Measurements from ENCODE around the gene STK39.

DNA sequence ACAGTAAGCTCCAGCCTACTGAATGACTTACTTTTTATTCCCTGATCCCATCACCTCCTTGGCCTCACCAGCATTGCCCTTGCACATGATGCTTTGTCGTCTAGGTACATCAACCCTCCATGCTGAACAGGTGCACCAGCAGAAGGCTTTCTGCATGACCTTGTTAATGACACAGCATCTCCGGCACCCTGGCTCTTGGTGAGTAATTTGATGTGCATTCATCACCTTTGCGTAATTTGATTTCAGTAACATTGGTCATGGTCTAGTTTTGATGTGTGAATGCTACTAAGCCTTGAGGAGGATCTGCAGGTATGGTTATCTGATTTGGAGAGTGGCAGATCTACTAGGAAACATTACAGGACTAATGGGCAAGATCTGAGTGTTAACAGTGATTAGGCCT lies 103.6 kb downstream of the STK39 start:
- TF ChIP-seq, protein P1, sequence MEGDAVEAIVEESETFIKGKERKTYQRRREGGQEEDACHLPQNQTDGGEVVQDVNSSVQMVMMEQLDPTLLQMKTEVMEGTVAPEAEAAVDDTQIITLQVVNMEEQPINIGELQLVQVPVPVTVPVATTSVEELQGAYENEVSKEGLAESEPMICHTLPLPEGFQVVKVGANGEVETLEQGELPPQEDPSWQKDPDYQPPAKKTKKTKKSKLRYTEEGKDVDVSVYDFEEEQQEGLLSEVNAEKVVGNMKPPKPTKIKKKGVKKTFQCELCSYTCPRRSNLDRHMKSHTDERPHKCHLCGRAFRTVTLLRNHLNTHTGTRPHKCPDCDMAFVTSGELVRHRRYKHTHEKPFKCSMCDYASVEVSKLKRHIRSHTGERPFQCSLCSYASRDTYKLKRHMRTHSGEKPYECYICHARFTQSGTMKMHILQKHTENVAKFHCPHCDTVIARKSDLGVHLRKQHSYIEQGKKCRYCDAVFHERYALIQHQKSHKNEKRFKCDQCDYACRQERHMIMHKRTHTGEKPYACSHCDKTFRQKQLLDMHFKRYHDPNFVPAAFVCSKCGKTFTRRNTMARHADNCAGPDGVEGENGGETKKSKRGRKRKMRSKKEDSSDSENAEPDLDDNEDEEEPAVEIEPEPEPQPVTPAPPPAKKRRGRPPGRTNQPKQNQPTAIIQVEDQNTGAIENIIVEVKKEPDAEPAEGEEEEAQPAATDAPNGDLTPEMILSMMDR (IDR thresholded peaks at IDR 0.05): no peak
- no peak for TF ChIP-seq POLR2AphosphoS5 (IDR thresholded peaks at IDR 0.05)
- TF ChIP-seq EP300 (IDR thresholded peaks at IDR 0.05): no peak
- TF ChIP-seq POLR2A (IDR thresholded peaks at IDR 0.05): no peak
